HG02981 (cell line): ENCODE results near the gene ESRRG.
"Not testable (repeated sequence)": the region's sequence is repeated elsewhere in the genome, so short reads cannot be mapped to it uniquely, and the experiment has no call there.

Experiments used
- ATAC-seq: cut with Tn5 transposase; IDR thresholded peaks from one replicate; pipeline ENCODE4 v1.9.1; 2021; ENCODE audit warnings: mild to moderate bottlenecking, moderate library complexity; ENCODE audit not compliant: unreplicated experiment

Gene ESRRG

DNA sequence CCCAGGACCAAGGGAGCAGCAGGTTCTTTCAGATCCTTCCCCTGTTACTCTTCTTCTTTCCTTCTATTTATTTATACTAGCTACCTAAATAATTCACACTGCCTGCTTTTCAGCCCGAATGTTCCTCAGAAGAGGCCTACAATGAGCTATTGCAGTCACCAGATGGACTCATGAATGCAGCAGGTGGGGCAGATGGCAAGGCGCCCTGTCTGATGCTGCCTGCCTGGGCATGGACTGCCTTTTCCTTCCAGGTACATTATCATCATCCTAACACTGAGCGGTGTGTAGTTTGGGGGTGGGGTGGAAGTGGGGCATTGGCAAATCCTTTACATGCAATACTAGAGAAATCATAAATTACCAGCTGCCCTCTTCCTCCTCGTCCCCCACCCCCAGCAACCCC, 17.6 kb downstream of the ESRRG start:
- no peak for ATAC-seq

DNA sequence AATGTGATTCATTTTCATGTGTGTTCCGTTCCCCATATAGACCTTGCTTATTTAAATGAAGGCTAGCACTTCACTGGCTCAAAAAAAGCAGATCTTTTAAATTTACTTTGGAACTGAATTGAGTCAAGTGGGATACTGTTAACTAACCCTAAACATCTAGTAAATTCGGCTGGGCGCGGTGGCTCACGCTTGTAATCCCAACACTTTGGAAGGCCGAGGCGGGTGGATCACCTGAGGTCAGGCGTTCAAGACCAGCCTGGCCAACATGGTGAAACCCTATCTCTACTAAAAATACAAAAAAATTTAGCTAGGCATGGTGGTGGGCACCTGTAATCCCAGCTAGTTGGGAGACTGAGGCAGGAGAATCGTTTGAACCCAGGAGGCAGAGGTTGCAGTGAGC, 19.2 kb downstream of the ESRRG start:
- not testable (repeated sequence) for ATAC-seq

DNA sequence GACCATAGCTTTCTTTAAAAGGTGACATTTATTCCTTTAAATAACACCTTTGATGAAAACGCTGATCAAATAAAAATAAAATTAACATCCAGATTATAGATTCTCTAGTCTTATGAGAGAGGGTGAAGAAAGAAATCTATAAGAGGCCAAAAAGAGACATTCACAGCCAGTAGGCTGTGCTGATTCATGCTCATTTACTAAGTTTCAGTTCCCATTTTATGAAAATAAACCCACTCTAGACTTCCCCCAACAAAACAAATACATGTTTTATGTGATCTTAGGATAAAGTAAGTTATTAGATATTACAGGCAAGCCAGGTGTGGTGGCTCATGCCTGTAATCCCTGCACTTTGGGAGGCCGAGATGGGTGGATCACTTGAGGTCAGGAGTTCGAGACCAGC, 21.1 kb downstream of the ESRRG start:
- peak; percentile 74 for ATAC-seq

DNA sequence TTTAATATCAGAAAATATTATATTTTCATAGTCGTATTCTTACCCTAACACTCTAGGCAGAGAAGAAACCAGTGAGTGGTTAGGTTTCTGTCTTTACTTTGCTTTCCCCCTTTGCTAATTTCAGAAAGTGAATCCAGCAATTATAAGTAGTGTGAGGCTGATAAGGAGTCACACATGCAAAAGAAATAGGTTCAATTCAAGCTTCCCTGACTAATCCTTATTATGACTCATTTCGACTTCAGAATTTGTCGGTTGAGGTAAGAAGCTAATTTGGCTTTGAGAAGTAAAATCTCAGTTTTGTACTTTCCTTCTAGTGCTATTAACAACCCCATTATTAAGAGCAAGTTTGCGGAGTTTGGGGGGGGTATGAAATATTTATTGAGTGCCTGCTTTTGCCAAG, 22.4 kb downstream of the ESRRG start:
- ATAC-seq: no peak

DNA sequence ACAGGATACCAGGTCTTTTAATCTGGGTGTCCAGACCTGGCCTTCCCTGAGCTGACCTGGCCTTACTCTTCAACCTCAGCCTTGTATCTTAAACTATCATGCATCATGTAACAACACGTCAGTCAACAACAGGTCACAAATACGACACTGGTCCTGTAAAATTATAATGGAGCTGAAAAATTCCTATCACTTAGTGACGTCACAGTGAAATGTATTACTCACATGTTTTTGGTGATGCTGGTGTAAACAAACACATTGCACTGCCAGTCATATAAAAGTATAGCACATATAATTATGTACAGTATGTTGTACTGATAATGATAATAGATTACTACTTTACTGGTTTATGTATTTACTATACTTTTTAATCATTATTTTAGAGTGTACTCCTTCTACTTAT, 31.5 kb downstream of the ESRRG start:
- no peak for ATAC-seq

DNA sequence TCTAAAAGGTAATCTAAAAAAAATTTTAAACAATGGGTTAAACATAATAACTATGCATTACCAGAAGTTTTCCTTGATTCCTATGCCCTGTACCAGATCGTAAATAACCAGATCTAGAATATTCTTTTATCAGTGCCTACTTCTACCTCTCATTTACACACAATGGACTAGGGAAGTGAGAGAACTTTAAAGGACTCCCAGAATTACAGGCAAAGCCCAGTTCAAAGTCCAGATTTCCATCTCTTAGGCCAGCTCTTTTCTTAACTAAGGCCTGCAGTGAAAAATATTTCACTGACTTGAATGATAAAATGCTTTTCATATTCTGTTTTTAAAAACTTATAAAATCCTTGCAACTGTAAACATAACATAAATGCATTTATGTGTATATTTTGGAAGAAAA, 32.6 kb downstream of the ESRRG start:
- no peak for ATAC-seq

DNA sequence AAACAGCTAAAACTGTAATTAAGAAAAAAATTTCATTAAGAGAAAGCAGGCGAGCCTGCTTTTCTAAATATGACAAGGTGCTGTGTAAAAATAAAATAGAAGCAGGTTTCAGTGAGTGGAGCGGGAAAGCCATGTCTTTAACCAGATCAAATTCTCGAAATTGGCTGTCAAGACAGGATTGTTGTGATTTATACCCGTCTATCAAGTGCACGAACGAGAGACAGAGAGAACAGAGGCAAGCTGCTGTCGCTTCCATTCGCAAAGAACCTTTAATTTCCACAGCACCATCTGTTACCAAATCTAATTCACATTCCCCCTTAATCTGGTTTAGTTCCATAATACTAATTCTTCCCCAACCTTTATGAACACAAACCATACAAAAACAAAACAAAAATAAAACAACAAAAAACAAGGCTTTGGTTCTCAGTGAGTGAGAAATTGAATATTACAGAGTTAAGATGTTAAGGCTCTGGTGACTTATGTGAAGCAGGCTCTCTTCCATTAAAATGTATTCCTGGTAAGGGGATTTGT, 35.0 kb downstream of the ESRRG start:
- no peak for ATAC-seq

DNA sequence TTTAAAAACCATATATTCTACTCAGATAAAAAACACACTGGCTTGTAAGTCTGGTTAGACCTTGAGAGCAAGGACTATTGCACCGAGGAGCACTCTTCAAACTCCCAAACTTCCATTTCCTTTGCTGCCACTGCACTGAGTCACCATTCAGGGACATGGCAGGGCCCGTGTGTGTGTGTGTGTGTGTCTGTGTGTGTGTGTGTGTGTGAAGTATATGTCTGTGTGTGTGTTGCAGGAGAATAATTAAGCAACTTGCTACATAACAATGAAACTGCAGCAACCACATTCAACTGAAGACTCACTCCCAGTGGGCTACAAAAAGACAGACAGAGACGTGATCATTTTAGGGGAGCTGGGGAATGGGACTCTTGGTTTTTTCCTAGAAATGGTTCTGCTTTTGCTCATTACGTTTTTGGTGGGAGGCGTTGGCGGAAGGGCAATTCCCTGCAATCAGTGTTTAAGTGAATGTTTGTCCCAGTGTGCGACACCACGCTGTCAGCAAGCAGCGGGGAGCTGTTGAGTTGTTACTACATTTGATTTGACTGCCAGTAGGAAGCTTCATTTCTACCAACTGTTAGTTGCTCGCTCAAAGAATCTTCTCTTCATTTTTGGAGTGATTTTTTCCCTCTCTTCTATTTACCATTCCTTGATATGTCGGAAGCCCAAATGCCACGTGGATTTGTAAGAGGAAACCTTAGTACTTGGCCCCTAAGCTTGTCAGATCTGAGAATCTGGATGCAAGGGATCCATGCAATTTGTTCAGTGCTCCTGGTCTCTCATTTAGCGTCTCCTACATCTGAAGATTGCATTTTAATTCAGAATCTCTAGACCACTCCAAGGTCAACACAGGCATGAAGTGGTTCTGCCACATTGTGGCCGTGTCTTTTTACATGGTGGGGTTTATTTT, 36.1 kb downstream of the ESRRG start:
- no peak for ATAC-seq

DNA sequence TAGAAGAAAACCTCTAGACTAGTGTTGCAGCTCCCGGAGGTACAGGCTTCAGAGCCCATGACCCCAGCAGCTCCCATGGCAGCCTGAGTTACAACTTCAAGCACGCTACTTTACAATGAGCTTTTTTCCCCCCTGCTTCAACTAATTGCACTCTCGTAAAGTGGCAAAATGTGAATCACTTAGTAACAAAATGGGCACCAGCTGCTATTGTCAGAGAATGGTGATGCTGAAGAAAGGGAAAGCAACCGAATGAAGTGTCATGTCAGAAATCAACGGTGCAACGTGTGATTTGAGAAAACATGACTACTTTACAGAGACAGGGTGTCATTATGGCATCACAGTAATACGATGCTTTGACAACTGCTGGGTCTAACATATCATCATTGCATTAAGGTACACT, 40.5 kb downstream of the ESRRG start:
- ATAC-seq: no peak

DNA sequence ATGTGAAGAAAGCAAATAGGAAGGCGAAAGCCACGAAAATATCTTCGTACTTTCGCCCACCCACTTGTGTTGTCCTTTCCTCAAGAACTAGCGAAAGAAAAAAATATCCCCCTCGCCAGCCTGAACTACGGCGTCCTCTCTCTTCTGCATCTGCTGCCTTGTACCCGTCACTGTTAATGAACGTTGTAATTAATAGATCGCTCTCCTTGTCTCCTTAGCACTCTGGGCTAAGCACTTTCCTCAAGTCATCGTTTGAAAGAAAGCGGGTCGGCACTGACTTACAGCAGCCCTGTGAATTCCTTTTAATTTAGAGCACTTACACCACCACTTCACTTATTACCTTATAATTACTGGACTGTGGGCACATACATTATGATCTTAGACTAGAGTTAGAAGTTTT, 44.1 kb downstream of the ESRRG start:
- ATAC-seq: no peak

DNA sequence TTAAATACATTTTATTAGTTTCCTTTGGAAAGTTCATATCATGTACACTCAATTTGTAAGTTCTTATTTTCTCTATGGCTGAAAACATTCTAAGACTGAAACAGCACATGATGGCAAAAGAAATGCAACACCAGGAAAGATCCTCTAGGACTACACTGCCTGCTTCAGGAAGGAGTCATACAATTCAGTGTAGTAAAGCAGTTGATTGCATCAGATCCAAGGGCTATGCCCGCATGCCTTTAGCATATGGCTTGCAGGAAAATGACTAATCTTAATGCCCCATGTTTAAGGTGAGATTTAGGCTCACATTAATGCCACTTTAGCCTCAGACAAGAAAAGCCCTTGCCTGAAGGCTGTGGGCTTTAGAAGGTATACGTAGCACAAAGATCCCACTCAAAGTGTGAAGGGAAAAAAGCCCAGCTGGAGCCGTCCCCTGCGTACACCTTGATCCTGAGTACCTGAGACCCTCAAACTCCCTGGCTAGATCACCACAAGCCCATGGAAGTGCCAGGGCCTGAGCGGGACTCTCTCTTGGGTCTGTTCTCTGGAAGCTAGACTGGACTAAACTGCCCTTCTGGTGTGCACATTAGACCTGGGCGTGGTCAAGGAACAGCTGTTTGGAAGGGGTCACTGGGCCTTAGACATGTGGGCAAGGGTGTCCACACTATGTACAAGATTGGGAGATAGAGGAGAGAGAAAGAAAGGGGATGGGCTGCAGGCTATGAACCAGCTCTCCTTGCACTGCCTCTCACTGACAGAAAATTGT, 52.9 kb downstream of the ESRRG start:
- no peak for ATAC-seq

DNA sequence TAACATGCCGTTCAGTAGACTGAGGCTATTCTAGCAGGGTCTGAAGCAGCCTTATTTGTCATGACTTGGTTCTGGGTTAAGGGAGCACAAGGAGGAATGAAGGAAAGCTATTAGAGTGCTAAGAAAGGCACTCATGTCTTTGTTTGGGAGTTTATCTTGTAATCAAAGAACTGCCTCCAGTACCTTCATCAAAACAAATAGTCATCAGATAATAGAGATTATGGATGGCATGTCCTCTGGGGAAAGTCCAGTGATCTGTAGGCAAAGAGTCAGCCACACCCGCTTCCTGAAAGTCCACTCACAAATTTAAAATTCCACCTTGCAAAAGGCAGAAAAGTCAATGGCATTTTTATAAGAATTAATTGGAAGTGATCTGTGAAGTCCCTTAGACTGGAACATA, 56.8 kb downstream of the ESRRG start:
- ATAC-seq: no peak

DNA sequence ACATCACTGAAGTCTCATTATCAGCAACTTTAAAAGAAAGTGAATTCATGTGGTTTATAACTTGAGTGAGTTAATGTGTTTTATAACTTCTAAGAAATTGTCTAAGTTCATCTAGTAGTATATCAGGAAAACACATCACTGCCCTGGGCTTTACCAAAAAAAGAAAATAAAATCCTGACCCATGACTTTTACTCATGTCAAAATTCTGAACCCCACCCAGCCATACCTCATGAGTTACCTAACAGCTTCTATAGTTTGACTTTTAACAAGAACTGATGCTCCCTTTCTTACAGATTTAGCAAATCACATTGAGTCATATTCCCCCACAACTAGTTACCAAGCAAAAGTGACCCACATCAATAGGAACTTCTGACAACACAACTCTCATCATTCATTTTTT, 57.4 kb downstream of the ESRRG start:
- no peak for ATAC-seq

DNA sequence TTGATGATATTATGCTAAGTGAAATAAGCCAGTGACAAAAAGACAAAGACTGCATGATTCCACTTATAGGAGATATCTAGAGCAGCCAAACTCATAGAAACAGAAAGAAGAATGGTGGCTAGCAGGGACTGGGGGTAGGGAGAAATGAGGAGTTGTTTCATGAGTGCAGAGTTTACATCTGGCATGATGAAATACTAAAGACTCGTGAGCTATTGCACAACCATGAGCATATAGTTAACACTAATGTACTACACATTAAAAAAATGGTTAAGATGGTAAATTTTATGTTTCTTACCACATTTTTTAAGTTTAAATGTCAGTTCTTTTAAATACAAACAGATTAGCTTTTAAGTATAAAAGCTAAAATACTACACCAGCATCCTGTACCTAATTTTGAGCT, 57.8 kb downstream of the ESRRG start:
- no peak for ATAC-seq

DNA sequence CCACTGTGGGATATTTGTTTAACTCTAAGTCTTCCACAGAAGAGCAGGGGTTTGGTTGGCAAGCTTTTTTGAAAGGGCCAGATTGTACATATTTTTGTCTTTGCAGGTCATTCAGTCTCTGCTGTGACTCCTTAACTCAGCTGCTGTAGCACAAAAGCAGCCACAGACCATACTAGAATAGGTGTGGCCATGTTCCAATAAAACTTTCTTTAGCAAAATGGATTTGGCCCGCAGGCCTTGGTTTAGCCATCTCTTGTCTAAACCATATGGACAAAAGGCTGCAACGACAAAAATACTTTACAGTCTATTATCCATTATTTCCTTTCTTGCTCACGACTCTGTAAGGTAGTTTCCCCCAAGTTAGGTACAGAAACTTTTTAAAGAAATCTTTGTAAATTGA, 60.5 kb downstream of the ESRRG start:
- ATAC-seq: no peak

DNA sequence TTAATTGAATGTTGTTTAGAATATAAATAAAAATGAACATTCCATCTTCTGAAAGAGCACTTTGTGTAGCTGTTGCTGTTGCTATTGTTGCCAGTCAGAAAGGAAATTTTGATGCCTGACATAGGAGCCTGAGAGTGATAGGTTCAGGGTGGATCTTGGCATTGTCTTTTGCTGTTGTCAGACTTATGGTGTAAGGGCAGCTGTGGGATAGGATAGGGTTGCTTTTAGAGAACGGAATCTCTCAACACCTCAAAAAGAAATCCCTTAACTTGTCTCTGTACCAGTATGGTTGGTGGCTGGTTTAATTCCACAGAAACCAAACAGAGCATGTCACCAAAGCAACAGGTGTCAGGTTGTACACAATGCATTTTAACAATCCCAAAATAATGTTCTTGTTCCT, 62.7 kb downstream of the ESRRG start:
- no peak for ATAC-seq

DNA sequence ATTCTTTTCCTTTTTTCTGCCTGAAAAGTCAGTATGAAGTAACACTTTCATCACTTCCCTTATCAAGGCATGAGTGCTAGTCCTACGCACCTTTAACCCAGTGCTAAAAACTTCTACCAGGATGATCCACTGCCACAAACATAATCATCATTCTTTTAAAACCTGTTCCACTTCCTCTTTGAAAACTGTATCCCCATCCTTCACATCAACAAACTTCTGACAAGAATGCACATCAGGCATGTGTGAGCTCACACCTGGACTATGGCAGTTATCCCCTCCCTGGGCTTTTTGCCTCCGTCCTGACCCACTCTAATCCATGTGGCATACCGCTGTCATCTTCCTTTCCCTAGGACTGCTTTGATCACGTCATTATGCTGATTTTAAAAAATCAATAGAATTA, 70.2 kb downstream of the ESRRG start:
- no peak for ATAC-seq

DNA sequence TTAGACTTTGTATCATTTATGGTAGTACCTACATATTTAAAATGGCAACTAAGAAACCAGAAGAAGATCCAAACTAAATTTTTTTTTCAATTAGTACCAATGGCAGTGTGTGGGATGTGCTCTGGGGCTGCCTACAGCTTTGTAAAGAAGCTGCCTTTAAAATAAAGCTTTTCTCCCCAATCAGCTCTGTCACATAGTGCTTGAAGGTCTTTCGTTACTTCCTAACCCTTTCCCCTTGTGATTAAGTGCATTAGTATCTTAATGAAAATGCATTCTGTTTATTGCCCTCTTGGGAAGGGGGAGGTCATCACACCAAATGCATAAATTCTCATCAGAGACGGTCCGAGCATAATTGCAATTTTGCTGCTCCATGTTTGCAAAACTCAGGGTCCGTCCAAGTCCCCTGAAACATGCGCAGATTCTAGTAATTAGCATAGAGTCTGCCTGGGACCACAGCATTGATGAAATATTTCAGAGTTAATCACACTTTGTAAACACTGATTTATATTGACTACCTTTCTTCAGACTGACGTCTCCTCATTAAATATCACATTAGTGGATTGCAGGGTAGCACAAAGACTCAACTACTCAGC, 71.3 kb downstream of the ESRRG start:
- no peak for ATAC-seq

DNA sequence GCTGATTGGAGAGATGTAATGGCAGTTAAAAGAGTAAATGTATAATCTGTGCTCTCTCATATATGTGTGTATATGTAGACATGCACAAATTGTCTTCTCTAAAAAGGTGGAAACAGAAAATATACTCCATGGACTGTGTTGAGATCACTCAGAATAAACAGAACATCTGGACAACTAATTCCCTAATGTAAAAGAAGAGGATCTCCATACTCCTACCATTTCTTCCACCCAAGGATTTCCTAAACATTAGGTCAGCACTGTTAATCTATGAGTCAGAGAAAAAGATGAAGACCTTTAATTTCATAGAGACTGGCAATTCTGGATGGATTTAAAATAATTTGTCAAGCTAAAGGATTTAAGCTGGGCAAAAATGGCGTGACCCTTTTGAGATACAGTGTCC, 80.1 kb downstream of the ESRRG start:
- ATAC-seq: no peak

DNA sequence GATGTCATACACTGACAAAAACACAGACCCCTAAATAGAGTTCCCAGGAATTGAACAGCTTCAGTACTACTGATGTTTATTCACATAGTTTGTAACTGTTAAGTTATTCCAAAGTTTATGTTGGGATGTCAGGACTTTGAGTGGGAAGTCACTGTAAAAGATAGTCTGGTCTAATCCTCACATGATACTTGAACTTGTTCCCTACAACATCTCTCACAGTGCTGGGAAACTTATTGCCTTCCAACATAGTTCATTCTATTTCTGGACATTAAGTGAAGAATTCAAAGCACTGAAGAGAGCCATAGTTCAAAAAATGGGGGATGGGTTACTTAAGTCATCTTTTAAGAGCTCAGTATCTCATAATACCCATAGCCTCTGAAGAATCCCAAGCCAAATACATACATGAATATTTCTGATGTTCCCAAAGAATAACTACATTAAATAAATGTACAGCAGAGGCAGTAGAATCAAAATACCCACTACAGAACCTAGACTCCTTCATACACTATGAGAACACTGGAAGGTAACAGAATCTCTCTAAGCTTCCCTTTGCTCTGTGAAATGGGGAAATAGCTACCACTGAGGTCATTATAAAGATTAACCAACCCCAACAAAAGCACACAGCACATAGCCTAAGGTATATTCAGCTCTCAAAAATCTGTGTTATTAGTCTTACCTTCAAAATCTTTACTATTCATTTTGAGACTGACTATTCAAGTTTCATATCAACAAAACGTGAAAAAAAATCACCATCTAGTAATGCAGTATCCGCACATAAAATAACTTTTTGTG, 81.4 kb downstream of the ESRRG start:
- no peak for ATAC-seq

DNA sequence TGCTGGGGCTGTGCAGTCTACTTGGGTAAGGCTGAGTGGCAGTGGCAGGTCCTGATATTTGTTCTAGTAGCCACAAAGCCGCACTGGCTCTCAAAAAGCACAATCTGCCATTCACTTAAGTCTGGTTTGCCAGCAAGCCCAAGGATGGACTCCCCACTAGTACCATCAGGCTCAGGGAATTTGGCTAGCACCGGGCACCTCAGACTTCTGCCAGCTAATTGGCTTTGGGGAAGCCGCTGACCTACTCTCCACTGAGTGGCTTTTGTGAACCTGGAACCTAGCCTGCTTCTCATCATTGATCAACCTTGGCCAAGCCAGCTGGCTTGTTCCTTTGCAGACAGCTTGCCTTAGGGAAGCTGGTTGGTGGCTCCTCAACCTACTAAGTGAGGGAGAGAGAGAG, 83.1 kb downstream of the ESRRG start:
- ATAC-seq: no peak
